22Rv1 (cell line): ENCODE measurements around the gene C3AR1.

Experiments
- ZFX ChIP-seq: fragments of 450-650 bp; IDR thresholded peaks from 2 replicates; pipeline ENCODE4 v1.6.1; 2017; ENCODE audit warnings: antibody characterized with exemption, borderline replicate concordance
- TF ChIP-seq, protein P1 (sequence below): fragments of 450-650 bp; IDR thresholded peaks from 2 replicates; pipeline ENCODE4 v1.5.1; 2017; ENCODE audit warnings: mild to moderate bottlenecking

DNA sequence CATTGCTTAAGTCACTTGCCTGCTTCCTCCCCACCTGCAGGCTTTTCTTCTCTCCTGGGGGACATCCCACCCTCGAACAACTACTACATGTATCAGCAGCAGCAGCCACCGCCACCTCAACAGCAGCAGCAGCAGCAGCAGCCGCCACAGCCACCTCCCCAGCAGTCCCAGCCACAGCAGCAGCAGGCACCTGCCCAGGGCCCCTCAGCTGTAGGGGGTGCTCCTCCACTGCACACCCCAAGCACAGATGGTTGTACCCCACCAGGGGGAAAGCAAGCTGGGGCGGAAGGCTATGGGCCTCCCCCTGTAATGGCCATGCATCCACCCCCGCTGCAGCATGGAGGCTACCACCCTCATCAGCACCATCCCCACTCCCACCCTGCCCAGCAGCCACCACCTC, 18.3 kb downstream of the C3AR1 start:
- TF ChIP-seq, protein P1, sequence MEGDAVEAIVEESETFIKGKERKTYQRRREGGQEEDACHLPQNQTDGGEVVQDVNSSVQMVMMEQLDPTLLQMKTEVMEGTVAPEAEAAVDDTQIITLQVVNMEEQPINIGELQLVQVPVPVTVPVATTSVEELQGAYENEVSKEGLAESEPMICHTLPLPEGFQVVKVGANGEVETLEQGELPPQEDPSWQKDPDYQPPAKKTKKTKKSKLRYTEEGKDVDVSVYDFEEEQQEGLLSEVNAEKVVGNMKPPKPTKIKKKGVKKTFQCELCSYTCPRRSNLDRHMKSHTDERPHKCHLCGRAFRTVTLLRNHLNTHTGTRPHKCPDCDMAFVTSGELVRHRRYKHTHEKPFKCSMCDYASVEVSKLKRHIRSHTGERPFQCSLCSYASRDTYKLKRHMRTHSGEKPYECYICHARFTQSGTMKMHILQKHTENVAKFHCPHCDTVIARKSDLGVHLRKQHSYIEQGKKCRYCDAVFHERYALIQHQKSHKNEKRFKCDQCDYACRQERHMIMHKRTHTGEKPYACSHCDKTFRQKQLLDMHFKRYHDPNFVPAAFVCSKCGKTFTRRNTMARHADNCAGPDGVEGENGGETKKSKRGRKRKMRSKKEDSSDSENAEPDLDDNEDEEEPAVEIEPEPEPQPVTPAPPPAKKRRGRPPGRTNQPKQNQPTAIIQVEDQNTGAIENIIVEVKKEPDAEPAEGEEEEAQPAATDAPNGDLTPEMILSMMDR, result no peak
- no peak for TF ChIP-seq ZFX
